Central memory CD8-positive, alpha-beta T cell (primary cell): ENCODE results near the gene CREG2.

ENCODE experiments used
- ATAC-seq: fragments of 150-1000 bp; cut with Tn5 transposase; replicated peaks from 2 replicates; pipeline ENCODE4 v1.10.0; 2022; ENCODE audit warnings: mild to moderate bottlenecking, moderate FRiP score, moderate number of reproducible peaks; ENCODE audit not compliant: poor library complexity, severe bottlenecking; ENCODE audit errors: extremely low read depth
- DNase-seq, 2 donors: peaks; one replicate each; pipeline ENCODE4 v3.0.0; 2021; ENCODE audit warnings: low spot score in 2 of 2
- H3K27ac Mint-ChIP-seq: one replicate; pipeline ENCODE4 v1.8.0; 2022; ENCODE audit warnings: low read depth, mild to moderate bottlenecking, moderate library complexity, mixed read lengths
- H3K27me3 Mint-ChIP-seq: one replicate; pipeline ENCODE4 v1.8.0; 2022; ENCODE audit warnings: mixed read lengths
- H3K36me3 Mint-ChIP-seq: one replicate; pipeline ENCODE4 v1.8.0; 2022; ENCODE audit warnings: mild to moderate bottlenecking, moderate library complexity, mixed read lengths; ENCODE audit not compliant: insufficient read depth
- H3K4me1 Mint-ChIP-seq: one replicate; pipeline ENCODE4 v1.8.0; 2022; ENCODE audit warnings: mixed read lengths
- H3K4me3 Mint-ChIP-seq: one replicate; pipeline ENCODE4 v1.8.0; 2022; ENCODE audit warnings: mild to moderate bottlenecking, moderate library complexity, mixed read lengths
- H3K9me3 Mint-ChIP-seq: one replicate; pipeline ENCODE4 v1.8.0; 2022; ENCODE audit warnings: mixed read lengths

CREG2 gene

DNA sequence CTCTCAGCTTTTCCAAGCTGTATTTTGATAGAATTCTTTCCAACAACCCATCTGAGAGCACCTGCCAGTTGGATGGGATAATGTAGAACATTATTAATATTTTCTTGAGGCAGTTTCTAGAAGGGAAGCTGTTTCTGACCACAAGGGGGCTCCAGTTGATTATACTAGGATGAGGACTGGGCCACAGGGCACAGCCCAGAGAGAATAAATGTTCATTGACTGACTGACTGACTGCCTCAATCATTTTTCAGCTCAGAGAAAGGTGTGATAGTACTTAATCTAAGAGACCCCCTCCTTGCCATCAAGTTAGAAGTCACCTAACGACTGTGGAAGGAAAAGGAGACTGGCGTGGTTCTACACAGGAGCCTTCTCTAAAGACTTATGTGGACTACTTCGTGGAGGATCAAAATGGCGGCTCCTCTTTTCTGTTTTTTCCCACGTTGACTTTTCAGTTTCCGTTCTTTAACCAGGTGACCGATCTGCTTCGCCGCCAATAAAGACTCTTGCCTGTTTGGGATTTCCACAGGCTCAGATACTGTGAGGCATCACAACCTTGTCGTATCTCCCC lies 31.9 kb upstream of the CREG2 start:
- Mint-ChIP-seq H3K4me3 (no peak overlapping the region), H3K4me1 (no peaks in the 10 kb centered on the region), H3K27ac (no peak overlapping the region), H3K9me3 (no peaks in the 10 kb centered on the region), H3K36me3 (no peaks in the 10 kb centered on the region), H3K27me3 (no peaks in the 10 kb centered on the region)
- DNase-seq (peak; percentile 23 to 30), ATAC-seq (peak; percentile 32)

DNA sequence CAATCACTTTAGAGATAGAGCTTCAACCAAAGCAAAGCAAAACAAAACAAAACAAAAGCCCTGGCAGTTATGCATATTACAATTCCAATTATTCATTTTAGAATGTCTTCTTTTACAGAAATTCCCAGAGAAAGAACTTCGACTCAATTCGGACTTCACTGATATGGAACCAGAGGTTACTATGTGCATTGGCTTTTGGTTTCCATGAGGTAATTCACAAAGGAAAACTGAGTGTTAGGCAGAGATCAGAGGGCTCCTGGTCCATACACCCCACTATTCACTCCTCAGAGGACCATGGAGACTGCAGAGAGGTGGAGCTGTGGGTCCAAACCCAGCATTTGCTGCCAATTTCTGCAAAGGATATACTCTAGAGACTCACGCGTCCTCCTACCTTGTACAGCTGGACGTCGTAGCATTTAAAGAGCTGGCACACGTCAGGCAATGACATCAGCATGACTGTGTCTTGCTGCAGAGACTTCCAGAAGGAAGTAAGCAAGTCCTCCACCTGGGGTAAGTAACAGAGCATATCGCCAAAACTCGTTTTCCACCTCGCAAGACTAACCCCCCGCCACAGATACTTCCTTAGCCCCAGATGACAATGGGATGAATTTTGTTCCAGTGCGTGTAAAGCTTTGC lies 31.3 kb upstream of the CREG2 start:
- Mint-ChIP-seq H3K27me3 (no peaks in the 10 kb centered on the region), H3K9me3 (no peaks in the 10 kb centered on the region), H3K4me1 (no peaks in the 10 kb centered on the region), H3K27ac (no peak overlapping the region), H3K36me3 (no peaks in the 10 kb centered on the region), H3K4me3 (no peak overlapping the region)
- ATAC-seq (no peak), DNase-seq (no peak)

DNA sequence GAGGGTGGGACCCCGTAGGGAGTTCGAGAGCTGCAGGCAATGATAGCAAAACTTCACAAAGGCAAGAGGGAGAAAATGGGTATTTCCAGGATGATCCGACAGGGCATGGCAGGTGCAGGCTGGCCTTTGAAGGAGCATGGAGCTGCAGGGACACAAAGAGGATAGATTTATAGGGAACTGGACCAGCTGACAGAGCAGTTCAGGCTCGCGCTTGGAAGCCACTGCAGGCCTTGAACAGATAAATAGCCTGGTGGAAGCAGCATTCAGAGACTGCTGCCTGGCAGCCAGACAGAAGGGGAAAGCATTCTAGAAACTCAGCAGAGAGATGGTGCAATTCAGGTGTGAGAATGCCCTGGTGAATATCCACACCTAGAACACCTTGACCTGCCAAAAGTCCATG lies 29.3 kb upstream of the CREG2 start:
- H3K4me1 Mint-ChIP-seq: no peaks in the 10 kb centered on the region
- no peaks in the 10 kb centered on the region for H3K9me3 Mint-ChIP-seq
- ATAC-seq: no peak
- no peak for DNase-seq
- H3K4me3 Mint-ChIP-seq: no peak overlapping the region
- no peaks in the 10 kb centered on the region for H3K36me3 Mint-ChIP-seq
- H3K27ac Mint-ChIP-seq: no peak overlapping the region
- no peaks in the 10 kb centered on the region for H3K27me3 Mint-ChIP-seq

DNA sequence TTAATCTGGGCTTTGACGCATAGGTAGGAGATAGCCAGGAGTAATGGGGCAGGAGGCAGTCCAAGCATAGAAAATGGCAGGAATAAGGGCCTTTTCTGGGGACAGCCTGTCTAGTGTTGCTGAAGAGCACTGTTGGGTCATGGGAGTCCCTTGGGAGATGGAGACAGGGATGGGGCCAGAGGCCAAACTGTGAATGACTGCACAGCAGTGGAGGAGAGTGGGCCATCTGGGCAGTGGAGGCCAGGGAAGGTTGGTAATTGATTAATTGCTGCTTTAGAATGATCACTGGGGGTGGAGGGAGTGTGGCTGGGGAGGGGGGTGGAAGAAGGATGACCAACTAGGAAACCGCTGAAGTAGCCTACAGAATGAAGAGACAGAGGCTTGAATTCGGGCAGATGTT lies 28.6 kb upstream of the CREG2 start:
- no peak for ATAC-seq
- H3K4me1 Mint-ChIP-seq: no peaks in the 10 kb centered on the region
- no peaks in the 10 kb centered on the region for H3K27me3 Mint-ChIP-seq
- H3K4me3 Mint-ChIP-seq: no peak overlapping the region
- no peak for DNase-seq
- H3K36me3 Mint-ChIP-seq: no peaks in the 10 kb centered on the region
- H3K27ac Mint-ChIP-seq: no peak overlapping the region
- H3K9me3 Mint-ChIP-seq: no peaks in the 10 kb centered on the region

DNA sequence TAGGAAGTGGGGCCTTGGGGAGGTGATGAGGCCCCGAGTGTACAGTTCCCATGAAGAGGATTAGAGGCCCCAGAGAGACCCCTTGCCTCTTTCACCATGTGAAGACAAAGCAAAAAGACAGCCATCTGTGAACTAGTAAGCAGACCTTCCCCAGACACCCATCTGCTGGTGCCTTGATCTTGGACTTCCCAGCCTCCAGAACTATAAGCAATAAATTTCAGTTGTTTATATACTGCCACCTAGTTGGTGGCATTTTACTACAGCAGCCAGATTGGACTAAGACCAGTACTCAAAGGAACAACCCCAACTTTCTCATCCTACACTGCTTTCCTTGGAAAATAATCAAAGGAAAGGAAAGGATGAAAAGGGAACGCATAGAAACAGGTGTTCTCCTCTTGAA lies 27.9 kb upstream of the CREG2 start:
- H3K4me3 Mint-ChIP-seq: no peak overlapping the region

DNA sequence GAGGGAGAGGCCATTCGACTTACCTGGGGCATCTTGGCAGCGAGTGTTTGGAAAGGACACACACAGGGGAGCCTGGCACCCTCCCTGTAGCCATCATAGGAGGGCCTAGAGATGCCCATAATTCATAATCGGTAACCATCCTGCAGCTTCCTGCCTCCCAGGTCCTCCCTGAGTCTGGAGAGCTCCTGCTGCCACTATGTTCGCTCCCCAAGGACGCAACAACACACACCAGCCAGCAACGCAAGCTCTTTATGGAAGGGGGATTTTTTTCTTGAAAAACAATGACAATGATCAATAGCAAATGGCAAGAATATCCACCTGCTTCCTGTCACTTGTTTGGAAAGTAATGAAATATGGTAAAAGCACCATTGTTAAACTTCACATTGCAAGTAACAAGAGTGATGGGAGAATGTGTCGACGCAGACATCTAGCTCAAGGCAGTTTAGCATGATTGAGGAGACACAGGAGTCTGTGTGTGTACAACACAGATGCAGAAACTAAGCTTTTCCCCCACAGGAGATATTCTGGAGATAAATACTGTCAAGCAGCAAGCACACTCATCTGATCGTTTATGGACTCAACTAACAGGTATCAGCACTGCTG lies 24.9 kb upstream of the CREG2 start:
- no peak overlapping the region for H3K4me3 Mint-ChIP-seq
- H3K9me3 Mint-ChIP-seq: no peaks in the 10 kb centered on the region
- no peak for ATAC-seq
- no peaks in the 10 kb centered on the region for H3K4me1 Mint-ChIP-seq
- H3K27ac Mint-ChIP-seq: no peak overlapping the region
- no peak for DNase-seq
- H3K27me3 Mint-ChIP-seq: no peaks in the 10 kb centered on the region
- no peaks in the 10 kb centered on the region for H3K36me3 Mint-ChIP-seq

More for the DNA sequence above, 27.9 kb upstream of the CREG2 start:
- DNase-seq (no peak), ATAC-seq (no peak)
- no peaks in the 10 kb centered on the region for H3K27me3 Mint-ChIP-seq
- H3K9me3 Mint-ChIP-seq: no peaks in the 10 kb centered on the region
- H3K27ac Mint-ChIP-seq: no peak overlapping the region
- H3K36me3 Mint-ChIP-seq: no peaks in the 10 kb centered on the region
- H3K4me1 Mint-ChIP-seq: no peaks in the 10 kb centered on the region

DNA sequence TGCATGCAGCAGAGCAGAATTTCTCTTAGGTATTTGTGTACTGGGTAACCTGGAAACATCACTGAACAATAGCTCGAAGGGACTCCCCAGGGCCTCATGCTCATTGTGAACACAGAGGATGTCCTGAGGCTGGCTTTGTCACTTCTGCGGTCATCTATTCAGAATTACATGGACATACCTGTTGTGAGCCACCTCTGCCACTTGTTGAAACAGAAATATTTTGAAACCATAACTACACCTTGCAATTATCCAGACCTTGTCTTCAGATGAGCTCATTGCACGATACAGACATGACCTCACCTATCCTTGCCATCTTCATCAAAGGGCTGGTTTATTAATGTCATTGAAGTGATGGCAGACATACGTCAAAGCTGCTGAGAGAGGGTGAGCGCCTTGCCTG lies 23.4 kb upstream of the CREG2 start:
- H3K4me3 Mint-ChIP-seq: no peak overlapping the region
- no peak for DNase-seq
- H3K27me3 Mint-ChIP-seq: no peaks in the 10 kb centered on the region
- H3K4me1 Mint-ChIP-seq: no peaks in the 10 kb centered on the region
- no peak for ATAC-seq
- no peak overlapping the region for H3K27ac Mint-ChIP-seq
- H3K36me3 Mint-ChIP-seq: no peaks in the 10 kb centered on the region
- no peaks in the 10 kb centered on the region for H3K9me3 Mint-ChIP-seq

DNA sequence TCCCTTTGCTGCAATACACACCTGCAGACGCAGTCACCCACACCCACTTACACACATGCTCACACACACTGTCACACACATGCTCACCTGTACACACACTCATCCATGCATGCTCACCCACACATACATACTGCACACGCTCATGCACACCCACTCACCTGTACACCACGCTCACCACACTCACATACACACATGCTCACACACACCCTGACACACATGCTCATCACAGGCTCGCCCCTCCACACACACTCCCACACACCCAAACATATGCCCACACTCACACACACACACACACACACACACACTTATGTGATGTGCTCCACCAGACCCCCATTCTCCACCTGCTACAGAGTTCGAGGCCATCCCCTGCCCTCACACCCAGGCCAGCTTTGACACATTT lies 22.8 kb upstream of the CREG2 start:
- Mint-ChIP-seq H3K9me3 (no peaks in the 10 kb centered on the region), H3K27ac (no peak overlapping the region), H3K4me1 (no peaks in the 10 kb centered on the region), H3K36me3 (no peaks in the 10 kb centered on the region), H3K4me3 (no peak overlapping the region), H3K27me3 (no peaks in the 10 kb centered on the region)
- ATAC-seq: no peak
- no peak for DNase-seq

DNA sequence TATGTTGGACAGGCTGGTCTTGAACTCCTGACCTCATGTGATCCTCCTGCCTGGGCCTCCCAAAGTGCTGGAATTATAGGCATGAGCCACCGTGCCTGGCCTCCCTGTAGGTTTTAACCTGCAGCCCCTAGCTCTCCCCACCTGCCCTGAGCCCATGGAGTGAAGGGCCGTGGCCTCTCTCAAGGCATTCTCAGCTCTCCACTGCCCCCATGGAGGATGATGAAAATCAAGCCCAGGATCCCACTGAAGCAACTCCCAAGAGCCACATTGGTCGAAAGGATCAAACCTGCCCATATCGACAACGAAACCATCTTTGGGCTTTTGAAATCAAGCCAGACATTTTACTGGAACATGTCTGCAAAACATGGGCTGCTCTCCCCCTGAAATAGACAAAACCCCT lies 22.4 kb upstream of the CREG2 start:
- no peaks in the 10 kb centered on the region for H3K9me3 Mint-ChIP-seq
- no peak overlapping the region for H3K27ac Mint-ChIP-seq
- DNase-seq (no peak), ATAC-seq (no peak)
- H3K27me3 Mint-ChIP-seq: no peaks in the 10 kb centered on the region
- H3K4me1 Mint-ChIP-seq: no peaks in the 10 kb centered on the region
- H3K4me3 Mint-ChIP-seq: no peak overlapping the region
- no peaks in the 10 kb centered on the region for H3K36me3 Mint-ChIP-seq

DNA sequence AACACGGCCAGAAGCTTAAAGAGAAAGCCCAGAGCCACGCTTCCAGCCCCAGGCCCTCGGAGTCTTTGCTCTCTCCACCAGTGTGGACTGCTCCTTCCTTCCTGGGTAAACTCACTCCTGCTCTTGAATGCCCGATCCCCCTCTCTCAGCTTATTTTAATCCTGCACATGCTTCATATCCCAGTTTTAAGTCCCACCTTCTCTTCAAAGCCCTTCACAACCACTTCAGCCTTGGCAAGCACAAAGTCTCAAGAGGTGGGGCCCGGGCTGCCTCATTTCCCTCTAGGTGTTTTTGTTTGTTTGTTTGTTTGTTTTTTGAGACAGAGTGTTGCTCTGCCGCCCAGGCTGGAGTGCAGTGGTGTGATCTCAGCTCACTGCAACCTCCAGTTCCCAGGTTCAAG lies 21.6 kb upstream of the CREG2 start:
- no peaks in the 10 kb centered on the region for H3K4me1 Mint-ChIP-seq
- no peak for DNase-seq
- no peaks in the 10 kb centered on the region for H3K27me3 Mint-ChIP-seq
- H3K9me3 Mint-ChIP-seq: no peaks in the 10 kb centered on the region
- H3K36me3 Mint-ChIP-seq: no peaks in the 10 kb centered on the region
- no peak for ATAC-seq
- H3K27ac Mint-ChIP-seq: no peak overlapping the region
- H3K4me3 Mint-ChIP-seq: no peak overlapping the region

DNA sequence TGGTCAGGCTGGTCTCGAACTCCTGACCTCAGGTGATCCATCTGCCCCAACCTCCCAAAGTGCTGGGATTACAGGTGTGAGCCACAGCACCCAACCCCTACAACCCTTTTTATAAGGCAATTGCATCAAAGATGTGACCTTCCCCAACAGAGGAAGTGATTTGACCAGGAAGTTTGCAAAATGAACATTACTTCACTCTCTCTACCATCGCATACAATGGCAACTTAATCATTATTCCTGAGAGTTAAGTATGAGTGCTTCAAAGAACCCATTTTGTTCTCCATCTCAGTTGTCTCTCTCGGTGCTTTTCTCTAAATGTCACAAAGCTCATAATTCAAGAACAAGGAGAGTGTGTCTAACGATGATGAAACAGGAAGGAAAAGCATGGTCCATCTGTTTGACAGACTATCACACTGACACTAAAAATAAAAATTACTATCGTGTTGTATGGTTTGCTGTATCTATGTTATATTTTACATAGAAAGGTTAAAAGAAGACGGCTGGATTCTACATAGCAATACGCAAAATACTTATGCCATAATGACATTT lies 18.1 kb upstream of the CREG2 start:
- Mint-ChIP-seq H3K4me3 (no peak overlapping the region), H3K27me3 (peaks cover 29% of the 10 kb centered on the region)

DNA sequence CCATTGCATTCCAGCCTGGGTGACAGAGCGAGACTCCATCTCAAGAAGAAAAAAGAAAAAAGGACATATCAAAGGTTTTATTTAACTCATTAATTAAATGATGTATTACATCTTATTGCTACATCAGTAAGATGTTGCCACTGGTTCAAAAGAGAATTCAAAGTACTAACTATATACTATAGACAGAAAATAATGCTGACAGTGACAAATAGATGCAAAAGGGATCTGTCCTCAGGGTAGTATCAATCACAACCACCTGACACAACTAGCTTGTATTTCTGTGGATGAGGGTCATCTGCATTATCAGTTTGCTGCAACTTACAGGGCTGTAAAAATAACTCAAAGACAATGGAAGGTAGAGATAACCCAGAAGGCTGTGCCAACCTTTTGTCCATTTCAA lies 16.4 kb upstream of the CREG2 start:
- Mint-ChIP-seq H3K36me3 (no peaks in the 10 kb centered on the region), H3K27ac (no peak overlapping the region), H3K27me3 (peaks cover 45% of the 10 kb centered on the region), H3K4me1 (peaks cover 5% of the 10 kb centered on the region), H3K9me3 (no peaks in the 10 kb centered on the region), H3K4me3 (no peak overlapping the region)
- DNase-seq: no peak
- no peak for ATAC-seq

More for the DNA sequence above, 18.1 kb upstream of the CREG2 start:
- no peak overlapping the region for H3K27ac Mint-ChIP-seq
- H3K36me3 Mint-ChIP-seq: no peaks in the 10 kb centered on the region
- H3K9me3 Mint-ChIP-seq: no peaks in the 10 kb centered on the region
- no peak for ATAC-seq
- H3K4me1 Mint-ChIP-seq: peaks cover 5% of the 10 kb centered on the region
- DNase-seq: no peak

DNA sequence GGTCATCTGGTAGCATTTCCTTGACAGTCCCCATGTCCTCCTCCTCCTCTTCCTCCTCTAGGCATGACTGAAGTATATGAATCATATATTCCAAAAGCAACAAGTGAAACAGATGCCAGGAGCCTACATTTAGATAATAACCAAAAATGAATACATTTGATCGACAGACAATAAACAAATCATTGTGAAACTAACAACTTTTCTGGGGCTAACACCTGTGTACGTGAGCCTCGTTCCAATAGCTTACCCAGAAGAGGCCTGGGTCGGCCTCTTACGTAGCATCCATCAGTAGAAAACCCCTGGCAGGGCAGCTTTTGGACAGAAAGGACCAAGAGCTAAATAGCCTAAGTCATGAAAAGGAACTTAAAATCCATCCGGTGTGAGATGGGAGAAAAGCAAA lies 15.3 kb upstream of the CREG2 start:
- Mint-ChIP-seq H3K27me3 (peaks cover 57% of the 10 kb centered on the region), H3K36me3 (no peaks in the 10 kb centered on the region), H3K4me3 (no peak overlapping the region), H3K27ac (no peak overlapping the region), H3K4me1 (peaks cover 5% of the 10 kb centered on the region), H3K9me3 (no peaks in the 10 kb centered on the region)
- ATAC-seq (no peak), DNase-seq (no peak)
